Raji (cell line): Measurements from ENCODE around the gene UCN2.

Source experiments
- POLR2A ChIP-seq: IDR thresholded peaks from 2 replicates; pipeline ENCODE4 v1.6.1; 2011; ENCODE audit warnings: low read depth, low read length, control low read depth; ENCODE audit not compliant: insufficient read depth

Gene UCN2

DNA sequence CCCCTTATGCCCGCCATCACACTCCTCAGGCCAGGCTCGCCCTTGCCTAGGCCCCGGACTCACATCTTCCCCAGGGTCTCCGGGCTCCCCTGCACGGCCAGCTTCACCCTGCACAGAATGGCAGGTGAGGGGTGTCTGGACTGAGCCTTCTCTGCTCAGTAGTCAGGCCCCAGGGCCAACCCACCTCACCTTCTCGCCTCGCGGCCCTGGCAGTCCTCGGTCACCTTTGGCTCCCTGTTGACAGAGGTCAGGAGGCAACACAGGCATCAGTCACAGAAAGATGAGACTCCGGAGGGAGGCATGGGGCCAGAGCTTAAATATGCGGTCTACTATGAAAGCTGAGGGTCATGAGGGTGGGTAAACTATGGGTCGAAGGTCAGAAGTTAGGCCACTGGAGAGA is 8.4 kb upstream of the UCN2 start:
- TF ChIP-seq POLR2A = no peak

GRCh38 chr3:48569808-48570450 is 6.3 kb upstream of the UCN2 start:
- no peak for TF ChIP-seq POLR2A

DNA sequence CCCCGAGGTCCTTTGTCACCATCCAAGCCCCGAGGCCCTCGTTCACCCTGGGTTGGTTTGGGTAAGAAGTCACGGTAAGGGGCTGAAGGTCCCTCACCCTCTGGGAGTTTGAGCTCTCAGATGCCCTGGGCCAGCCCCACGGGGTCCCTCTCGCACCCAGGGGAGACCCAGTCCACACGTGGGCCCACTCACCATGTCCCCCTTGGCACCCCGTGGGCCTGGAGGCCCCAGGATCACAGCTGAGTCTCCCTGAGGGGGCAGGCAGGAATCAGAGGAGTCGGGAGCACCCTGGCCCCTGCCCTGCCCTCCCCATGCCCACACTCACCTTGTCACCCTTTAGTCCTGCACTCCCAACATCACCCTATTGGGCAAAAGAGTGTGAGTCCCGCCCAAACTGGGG is 5.8 kb upstream of the UCN2 start:
- no peak for TF ChIP-seq POLR2A

- TF ChIP-seq POLR2A = no peak
These were observed 4.9 kb upstream of the UCN2 start for GRCh38 chr3:48568476-48568875.

DNA sequence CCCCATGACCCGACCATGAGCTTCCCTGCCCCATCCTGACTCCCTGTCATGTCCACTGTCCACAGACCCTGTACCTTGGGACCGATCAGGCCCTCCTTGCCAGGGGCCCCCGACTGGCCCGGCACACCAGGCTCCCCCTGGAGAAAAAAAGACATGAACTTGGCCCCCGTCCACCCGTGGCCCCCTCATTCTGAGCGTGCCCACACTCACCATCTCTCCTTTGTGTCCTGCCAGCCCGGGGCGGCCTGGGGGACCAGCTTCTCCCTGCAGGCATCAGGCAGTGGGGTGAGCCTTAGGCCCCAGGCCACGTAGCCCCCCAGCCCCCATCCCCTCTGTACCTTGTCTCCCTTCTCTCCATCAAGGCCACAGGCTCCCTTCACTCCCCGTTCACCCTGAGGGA is 3.9 kb upstream of the UCN2 start:
- no peak for TF ChIP-seq POLR2A

- TF ChIP-seq POLR2A = no peak
These were observed 3.5 kb upstream of the UCN2 start for GRCh38 chr3:48567090-48567489.

- TF ChIP-seq POLR2A = no peak
These were observed 2.8 kb upstream of the UCN2 start for GRCh38 chr3:48566401-48566760.

GRCh38 chr3:48565591-48566400 is 2.2 kb upstream of the UCN2 start:
- TF ChIP-seq POLR2A = no peak

DNA sequence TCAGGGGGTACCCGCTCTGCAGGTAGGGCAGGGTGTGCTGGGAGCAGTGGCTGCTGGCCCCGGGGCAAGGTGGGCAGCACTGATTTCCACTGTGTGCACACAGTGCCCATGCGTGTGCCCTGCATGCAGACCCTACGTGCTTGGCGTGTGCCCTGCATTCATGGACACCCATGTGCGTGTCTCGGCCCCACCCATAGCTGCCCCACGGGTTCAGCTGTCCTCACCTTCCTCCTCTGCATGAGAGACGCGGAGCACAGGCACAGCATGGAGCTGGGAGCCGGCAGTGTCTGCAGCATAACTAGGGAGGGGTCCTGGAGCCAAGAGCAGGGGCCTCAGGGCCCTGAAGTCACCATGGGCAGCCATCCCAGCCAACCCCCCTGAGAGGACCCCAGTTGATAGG is 1.6 kb upstream of the UCN2 start:
- no peak for TF ChIP-seq POLR2A

- TF ChIP-seq POLR2A = no peak
These were observed 1.1 kb upstream of the UCN2 start for GRCh38 chr3:48564667-48565066.

DNA sequence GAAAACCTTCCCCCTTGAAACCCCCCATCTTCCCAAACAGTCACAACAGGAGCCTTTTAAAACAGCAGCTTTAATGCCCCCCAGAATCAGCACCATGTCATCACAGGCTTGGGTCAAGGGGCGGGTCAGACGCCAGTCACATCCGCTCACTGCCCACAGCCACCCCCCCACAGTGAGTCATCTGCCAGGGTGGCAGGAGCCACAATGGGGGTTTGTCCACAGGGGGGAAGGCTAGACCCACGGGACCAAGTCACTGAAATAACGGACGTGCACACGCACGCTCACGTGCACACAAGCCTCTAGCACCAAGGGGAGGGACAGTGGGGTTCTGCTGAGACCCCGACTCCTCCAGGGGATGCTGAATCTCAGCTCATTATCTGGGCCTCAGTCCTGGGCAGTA is 441 bp upstream of the UCN2 start:
- no peak for TF ChIP-seq POLR2A

- no peak for TF ChIP-seq POLR2A
These were observed 1.1 kb downstream of the UCN2 start for GRCh38 chr3:48562367-48563095.

DNA sequence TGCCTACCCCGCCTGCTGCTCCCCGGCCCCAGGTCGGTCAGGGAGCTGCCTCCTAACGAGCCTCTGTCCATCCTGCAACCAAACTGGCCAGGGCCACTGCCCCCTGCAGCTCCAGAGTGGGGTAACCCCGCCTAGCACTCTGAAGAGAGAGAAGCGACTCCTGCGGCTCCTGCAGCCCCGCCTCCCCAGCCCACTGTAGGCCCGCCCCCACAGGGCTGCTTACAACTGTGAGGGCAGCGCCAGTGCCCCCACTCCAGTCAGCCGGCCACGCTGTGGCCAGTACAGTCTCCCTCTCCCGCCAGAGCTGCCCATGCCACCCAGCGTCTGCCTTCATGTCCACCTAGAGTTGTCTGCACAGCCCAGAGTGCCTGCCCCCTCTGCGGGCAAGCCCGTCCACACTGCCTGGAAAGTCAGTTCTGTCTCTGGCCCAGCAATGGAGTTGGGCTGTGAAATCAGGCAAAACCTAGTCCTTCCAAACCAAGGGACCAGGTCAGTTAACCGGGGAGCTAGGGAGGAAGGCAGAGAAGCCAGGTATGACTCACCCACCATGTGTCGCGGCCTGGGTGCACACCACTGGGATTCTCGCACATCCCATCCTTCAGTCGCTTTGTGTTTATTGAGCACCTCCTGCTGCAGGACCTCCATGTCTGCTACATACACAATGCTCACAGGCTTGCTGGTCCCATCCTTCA is 2.4 kb downstream of the UCN2 start:
- no peak for TF ChIP-seq POLR2A

DNA sequence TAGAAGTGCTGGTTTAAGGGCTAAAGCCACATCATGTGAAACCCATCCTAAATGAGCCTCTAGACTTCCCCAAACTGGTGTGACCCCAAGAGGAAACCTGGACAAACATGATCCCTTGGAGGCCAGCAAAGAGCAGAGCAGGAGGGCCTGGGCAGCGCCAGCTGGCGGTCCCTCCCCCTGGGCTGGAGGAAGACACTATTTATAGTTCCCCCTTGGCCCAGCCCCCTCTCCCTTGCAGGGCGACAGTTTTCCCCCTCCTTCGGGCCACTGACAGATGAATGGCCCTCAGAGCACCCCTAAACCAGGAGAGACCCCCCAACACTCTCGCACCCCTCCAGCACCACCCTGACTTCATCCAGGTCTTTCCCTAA is 2.9 kb downstream of the UCN2 start:
- TF ChIP-seq POLR2A = no peak

GRCh38 chr3:48558493-48559134 is 5.0 kb downstream of the UCN2 start:
- no peak for TF ChIP-seq POLR2A
